Fibroblast of the aortic adventitia (primary cell): ENCODE results near the gene KAT8. TPM values are rescaled to one million over a fixed set of nuclear protein-coding genes. Genes with fewer than 3 reads are reported as not detected.

Experiments used
- DNase-seq: peaks from one replicate; pipeline ENCODE4 v3.0.0-alpha.2; 2010; ENCODE audit warnings: low read depth
- H3K4me3 ChIP-seq: 2 replicates; pipeline ENCODE4 v1.5.1; 2011; ENCODE audit warnings: low read depth, mild to moderate bottlenecking, control low read depth, low read length, moderate library complexity
- total RNA-seq: library from RNA; depleted of rRNA; stranded (reverse); fragments of >200 nt; gene quantifications from 2 replicates; pipeline ENCODE4 v1.2.3, GENCODE V29; 2012; ENCODE audit warnings: low replicate concordance
- TF ChIP-seq, protein P1 (sequence below): IDR thresholded peaks from 2 replicates; pipeline ENCODE4 v1.5.1; 2011; ENCODE audit warnings: mild to moderate bottlenecking, low read length, control low read depth, inconsistent platforms; ENCODE audit not compliant: insufficient read depth

Gene KAT8
- total RNA-seq, 1 donor = 31.5 TPM

DNA sequence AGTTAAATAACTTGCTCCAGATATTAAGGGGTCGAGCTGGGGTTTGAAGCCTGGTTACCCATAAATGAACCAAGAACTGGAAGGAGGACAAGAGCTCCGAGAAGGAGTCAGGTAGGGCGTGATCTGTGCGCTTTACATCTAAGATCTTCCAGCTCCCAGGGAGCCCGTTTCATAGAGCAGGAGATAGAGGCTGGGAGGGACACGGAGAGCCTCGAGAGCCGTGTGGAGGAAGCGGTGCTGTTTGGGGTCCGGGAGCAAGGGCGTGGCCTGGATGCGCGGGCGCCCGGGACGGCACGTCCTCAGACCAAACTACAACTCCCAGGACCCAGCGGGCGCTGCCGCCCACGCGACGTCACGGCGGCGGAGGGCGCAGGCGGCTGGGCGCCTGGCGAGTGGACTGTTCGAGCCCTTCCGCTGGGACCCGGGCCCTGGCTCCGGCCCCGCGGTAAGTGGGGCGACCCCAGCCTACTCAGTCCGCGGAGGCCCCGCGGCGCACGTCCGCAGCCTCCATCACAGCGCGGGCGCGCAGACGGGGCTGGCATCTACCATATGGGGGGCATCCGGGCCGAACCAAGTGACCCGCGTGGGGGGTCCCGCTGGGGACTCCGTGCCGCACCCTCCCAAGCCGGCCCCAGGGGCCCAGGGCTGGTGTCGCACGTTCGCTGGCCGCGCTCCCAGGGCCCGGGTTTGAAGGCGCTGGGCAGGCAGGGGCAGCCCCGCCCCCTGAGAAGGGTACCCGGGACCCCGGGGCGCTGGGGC is 9.2 kb upstream of the KAT8 start, which contains the start of gene BCKDK:
TSS of gene BCKDK (plus strand) at position 352 of the 759 bp plus-strand sequence. CDS start 838 bp downstream, outside the sequence.
- H3K4me3 ChIP-seq = peak within 1 kb of the TSS; percentile 90
- TF ChIP-seq, protein P1, sequence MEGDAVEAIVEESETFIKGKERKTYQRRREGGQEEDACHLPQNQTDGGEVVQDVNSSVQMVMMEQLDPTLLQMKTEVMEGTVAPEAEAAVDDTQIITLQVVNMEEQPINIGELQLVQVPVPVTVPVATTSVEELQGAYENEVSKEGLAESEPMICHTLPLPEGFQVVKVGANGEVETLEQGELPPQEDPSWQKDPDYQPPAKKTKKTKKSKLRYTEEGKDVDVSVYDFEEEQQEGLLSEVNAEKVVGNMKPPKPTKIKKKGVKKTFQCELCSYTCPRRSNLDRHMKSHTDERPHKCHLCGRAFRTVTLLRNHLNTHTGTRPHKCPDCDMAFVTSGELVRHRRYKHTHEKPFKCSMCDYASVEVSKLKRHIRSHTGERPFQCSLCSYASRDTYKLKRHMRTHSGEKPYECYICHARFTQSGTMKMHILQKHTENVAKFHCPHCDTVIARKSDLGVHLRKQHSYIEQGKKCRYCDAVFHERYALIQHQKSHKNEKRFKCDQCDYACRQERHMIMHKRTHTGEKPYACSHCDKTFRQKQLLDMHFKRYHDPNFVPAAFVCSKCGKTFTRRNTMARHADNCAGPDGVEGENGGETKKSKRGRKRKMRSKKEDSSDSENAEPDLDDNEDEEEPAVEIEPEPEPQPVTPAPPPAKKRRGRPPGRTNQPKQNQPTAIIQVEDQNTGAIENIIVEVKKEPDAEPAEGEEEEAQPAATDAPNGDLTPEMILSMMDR = no peak
- peak; percentile 62 for DNase-seq

DNA sequence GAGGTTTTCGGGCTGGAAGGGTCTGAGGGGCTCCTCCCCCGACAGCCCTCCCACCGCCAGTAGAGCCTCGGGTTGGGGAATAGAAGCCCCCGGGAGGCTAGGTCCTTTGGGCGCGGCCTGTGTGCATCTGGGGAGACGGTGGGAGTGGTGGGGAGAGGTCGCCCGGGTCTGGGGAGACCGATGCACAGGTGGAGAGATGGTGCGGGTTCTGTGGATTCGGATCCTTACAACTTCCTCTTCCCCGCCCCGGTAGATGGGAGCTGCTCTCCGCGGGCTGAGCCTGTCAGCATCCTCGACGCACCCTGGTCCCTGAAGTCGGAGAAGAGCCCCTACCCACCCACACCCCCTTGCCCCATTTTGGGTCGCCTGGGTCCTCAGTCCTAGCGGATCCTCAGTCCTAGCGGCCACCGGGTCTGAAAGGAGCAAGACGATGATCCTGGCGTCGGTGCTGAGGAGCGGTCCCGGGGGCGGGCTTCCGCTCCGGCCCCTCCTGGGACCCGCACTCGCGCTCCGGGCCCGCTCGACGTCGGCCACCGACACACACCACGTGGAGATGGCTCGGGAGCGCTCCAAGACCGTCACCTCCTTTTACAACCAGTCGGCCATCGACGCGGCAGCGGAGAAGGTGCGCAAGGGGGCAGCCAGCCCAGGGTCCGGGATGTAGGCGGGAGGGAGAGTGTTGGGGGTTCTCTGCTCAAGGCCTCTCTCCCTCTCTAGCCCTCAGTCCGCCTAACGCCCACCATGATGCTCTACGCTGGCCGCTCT is 8.5 kb upstream of the KAT8 start:
- peak overlapping the region; percentile 90 for H3K4me3 ChIP-seq
- TF ChIP-seq, protein P1 = no peak
- no peak for DNase-seq

DNA sequence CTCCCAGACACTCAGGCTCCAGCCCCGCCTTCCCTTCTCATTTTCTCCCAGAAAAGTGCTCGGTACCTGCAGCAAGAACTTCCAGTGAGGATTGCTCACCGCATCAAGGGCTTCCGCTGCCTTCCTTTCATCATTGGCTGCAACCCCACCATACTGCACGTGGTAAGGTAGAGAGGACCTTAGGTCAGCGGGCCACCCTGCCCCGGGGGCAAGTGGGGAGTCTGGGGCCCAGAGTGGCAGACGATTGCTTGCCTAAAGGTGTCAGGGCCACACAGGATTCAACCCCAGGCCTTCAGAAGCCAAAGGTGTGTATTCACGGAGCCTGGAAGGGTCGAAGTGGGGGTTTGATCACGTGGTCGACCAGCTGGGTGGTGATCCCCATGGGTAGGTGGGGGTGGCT is 7.8 kb upstream of the KAT8 start:
- no peak overlapping the region for H3K4me3 ChIP-seq
- no peak for DNase-seq
- TF ChIP-seq, protein P1 = no peak

DNA sequence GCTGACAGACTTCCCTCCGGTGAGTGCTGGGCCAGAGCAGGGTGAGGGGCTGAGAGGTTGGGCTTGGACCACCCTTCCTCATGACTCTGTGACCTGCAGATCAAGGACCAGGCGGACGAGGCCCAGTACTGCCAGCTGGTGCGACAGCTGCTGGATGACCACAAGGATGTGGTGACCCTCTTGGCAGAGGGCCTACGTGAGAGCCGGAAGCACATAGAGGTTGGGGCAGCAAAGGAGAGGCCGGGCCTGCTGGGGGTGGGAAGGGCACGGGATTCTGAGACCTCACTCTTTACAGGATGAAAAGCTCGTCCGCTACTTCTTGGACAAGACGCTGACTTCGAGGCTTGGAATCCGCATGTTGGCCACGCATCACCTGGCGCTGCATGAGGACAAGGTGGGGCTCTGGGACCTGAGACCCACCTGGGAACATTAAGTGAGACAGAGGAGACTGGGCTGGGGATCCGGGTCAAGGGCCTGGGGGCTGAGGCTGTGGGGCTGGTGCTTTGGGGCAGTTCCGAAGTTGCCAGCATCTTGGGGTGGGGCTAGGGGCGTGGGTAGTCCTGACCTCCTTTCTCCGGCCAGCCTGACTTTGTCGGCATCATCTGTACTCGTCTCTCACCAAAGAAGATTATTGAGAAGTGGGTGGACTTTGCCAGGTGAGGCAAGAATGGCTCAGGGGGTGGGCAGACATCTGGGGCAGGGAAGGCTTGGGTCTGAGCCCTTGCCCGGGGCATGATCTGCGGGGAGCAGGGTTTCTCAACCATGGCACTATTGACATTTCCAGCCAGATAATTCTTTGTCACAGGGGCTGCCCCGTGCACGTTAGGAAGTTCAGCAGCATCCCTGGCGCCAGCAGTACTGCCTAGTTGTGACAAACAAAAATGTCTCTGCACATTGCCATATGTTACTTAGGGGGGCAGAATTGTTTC is 7.1 kb upstream of the KAT8 start:
- no peak for DNase-seq
- TF ChIP-seq, protein P1 = no peak
- no peak overlapping the region for H3K4me3 ChIP-seq

DNA sequence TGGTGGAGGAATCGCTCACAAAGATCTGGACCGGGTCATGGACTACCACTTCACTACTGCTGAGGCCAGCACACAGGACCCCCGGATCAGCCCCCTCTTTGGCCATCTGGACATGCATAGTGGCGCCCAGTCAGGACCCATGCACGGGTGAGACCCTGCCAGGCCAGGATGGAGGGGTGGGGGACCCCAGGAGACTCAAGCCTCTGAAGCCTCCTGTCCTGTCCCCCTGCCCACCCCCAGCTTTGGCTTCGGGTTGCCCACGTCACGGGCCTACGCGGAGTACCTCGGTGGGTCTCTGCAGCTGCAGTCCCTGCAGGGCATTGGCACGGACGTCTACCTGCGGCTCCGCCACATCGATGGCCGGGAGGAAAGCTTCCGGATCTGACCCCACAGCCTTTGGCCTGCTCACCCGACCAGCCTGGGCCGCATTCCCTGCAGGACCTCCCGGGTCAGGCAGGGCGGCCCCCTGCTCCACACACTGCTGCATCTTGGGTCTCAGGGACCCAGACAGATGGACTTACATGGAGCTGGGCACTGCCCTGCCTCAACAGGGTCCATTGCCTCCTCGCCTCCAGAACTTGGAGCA is 5.5 kb upstream of the KAT8 start:
- H3K4me3 ChIP-seq = no peak overlapping the region
- DNase-seq = no peak
- TF ChIP-seq, protein P1 = no peak

DNA sequence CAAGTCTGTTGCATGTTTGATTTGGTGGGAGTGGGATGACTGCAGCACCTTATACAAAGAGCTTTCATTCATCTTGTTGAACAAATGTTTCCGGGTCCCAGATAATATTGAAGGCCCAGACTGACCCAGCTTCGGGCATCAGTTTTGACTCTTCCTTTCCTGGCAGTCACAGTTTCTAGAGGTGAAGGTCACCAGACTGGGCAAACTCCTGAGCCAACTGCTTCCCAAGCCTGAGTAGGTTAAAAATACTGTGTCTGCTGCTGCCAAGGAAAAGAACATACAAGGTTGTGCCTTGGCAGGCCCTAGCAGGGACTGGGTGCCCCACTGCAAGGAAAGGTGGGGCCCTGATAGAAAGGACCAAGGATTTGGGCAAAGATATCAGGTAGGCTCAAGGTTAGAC is 4.8 kb upstream of the KAT8 start:
- H3K4me3 ChIP-seq = no peak overlapping the region
- no peak for DNase-seq
- TF ChIP-seq, protein P1 = no peak
